ENCODE results near the gene CDH1.

Gene CDH1

GRCh38 chr16:68732741-68733399, 4.2 kb upstream of the CDH1 start:
- no peak for DNase-seq

DNA sequence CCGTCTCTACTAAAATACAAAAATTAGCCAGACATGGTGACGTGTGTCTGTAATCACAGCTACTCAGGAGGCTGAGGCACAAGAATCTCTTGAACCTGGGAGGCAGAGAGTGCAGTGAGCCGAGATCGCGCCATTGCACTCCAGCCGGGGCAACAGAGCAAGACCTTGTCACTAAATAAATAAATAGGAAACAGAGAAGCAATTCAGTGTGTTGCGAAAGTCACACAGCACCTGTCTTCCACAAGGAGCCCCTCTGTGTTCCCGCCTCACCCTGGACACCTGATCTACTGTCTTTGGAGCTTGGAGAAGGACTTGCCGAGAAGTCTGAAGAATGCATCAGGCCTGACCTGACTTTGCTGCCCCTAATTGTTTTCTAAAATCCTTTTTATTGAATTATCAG, 3.5 kb upstream of the CDH1 start:
- DNase-seq, result no peak

DNA sequence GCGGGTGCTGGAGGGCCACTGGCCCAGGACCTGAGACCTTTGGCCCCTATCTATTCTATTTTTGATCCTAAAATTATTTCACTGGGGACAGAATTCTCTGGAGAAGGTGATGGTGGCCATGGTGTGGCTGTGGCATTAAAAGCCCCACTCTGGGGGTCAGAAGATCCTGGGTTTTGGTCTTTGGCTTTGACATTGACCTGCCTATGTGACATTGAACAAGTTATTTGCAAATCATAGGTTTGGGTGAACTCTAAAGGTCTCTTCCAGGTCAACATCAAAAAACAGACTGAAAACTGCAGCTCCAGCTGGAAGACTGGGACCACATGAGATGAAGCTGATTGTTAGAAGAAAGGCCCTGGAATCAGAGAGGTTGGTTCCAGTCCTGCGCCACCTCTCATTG, 2.3 kb upstream of the CDH1 start:
- no peak for DNase-seq

GRCh38 chr16:68736561-68736960, 531 bp upstream of the CDH1 start:
- DNase-seq, result no peak

DNA sequence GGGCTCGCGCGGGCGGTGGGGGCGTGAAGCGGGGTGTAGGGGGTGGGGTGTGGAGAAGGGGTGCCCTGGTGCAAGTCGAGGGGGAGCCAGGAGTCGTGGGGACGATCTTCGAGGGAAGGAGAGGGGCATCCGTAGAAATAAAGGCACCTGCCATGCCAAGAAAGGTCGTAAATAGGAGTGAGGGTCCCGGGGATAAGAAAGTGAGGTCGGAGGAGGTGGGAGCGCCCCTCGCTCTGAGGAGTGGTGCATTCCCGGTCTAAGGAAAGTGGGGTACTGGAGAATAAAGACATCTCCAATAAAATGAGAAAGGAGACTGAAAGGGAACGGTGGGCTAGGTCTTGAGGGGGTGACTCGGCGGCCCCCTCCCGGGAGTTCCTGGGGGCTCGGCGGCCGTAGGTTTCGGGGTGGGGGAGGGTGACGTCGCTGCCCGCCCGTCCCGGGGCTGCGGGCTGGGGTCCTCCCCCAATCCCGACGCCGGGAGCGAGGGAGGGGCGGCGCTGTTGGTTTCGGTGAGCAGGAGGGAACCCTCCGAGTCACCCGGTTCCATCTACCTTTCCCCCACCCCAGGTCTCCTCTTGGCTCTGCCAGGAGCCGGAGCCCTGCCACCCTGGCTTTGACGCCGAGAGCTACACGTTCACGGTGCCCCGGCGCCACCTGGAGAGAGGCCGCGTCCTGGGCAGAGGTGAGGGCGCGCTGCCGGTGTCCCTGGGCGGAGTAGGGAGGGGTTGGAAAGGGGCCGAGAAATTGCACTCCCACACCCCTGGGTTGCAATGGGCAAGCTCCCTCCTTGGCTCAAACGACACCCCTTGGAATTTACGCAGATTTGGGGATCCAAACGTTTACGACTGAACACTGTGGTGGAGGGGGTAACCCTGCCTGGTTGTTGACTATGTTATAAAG, 888 bp downstream of the CDH1 start:
- DNase-seq, result no peak

DNA sequence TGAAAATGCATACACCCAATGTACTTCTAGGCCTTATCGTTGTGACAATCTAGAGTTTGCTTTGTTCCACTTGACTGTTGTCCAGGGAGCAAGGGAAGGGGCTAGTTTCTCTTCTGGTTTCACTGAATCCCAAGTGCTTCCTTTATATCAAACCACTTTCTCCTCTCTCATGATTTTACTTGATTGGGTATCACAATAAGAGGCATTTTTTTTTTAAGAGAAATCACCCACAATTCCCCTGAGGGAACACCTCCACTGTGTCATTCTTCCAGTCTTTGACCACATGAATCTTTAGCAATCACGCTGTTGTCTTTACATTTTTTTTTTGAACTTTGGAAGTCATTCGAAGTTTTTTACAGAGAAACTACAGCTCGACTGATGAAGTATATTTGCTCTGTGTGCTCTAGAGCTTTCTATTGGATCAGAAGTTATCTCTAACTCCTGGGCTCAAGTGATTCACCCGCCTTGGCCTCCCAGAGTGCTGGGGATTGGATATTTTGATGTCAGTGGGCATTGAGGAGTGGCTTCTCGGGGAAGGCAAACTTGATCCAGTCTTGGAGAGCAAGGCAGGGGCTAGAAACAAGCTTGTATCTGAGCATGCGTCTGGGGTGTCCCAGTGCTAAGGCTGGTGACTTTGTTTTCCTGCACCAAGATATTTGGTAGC, 3.0 kb downstream of the CDH1 start:
- DNase-seq, result no peak

DNA sequence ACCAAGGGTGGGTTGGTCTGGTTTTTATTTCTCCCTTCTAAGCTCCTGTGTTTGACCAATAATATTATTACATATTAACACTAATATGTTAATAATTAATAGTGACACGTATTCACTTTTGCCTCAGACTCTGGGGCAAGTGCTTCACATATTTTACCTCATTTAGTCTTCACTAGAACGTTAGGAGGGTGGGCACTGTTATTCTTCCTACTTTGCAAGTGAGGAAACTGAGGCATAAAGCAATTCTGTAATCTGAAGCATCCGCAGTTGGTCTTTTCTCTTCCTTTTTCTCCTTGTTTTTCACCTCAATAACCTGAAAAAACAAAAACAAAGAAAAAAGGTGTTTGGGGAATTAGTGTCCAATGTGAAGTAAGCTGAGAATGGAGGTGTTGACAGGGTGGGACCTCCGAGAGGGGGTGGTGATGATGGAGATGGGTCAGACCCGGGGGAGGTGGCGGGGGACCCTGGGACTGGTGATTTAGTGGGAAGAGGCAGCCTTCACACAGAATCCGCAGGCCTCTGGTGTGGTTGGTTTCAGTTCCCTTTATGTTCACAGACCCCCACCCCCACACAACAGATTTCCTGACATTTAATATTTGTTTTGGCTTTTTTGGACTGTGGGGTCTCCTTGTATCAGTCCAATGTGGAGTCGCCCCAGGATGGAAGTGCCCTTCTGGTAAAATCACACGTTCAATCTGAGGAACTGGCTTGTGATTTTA, 3.7 kb downstream of the CDH1 start:
- DNase-seq, result no peak

DNA sequence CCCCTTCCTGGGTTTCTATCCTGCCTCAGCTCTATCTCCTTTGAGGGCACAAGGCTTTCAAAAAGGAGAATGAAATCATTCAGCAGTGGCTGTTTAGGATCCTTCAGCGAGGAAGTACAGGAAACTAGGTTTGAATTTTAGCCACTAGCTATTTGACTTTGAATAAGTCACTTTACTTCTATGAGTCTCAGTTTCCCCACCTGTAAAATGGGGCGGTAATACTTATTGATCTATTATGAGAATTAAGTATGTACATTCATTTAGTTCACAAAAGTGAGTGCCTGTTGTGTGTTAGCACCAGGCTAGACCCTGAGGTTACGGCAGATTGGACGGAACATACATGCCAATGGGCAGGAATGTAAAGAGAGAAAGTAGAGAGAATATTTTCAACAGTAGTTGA, 6.6 kb downstream of the CDH1 start:
- no peak for DNase-seq

DNA sequence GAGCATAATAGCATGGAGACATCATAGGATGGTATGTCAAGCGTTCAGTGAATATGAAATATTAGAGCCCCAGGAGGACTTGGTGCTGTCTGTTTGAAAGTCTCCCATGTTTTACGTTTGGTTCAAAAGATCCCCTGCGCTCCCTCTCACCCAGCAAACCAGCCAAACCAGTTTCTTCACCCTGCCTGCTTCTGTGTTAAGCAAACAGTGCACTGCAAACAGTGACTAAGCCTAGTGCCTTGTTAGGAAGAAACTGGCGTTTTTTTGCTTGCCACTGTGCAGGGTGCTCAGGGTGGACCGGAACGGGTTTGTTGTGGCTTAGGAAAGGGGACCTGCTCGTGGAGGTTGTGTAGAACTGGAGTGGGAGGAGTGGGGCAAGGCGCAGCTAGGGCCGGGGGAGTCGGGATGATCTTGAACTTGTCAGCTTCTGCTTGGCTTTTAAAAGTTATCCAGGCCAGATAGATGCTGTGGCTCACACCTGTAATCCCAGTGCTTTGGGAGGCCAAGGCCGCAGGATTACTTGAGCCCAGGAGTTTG, 7.7 kb downstream of the CDH1 start:
- DNase-seq, result no peak

GRCh38 chr16:68746951-68747350, 9.9 kb downstream of the CDH1 start:
- DNase-seq, result no peak

GRCh38 chr16:68749432-68749831, 12.3 kb downstream of the CDH1 start:
- DNase-seq, result no peak

DNA sequence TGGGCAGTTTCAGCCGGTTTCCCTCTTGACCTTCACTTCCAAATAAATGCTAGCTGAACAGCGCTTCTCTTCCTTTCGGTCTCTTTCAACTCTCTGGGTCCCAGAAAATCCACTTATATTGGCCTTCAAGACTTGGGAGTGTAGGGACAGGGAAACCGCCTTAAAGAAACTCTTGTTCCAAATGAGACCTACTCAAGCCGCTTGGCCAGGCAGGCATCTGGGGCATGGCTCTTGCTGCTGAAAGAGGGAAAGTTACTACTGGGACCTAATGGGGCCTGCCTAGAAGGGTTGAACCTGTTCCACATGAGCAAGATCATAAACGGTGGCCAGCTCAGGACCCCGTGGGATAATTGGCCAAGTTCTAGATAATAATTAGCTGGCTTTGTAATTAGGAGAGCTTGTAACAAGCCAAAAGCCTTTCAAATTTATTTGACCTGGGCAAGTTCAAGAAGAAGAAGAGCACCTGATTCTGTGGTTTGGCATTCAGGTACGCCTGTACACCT, 13.2 kb downstream of the CDH1 start:
- DNase-seq, result no peak

- DNase-seq, result no peak
Measured at GRCh38 chr16:68751160-68751559, 14.1 kb downstream of the CDH1 start.

DNA sequence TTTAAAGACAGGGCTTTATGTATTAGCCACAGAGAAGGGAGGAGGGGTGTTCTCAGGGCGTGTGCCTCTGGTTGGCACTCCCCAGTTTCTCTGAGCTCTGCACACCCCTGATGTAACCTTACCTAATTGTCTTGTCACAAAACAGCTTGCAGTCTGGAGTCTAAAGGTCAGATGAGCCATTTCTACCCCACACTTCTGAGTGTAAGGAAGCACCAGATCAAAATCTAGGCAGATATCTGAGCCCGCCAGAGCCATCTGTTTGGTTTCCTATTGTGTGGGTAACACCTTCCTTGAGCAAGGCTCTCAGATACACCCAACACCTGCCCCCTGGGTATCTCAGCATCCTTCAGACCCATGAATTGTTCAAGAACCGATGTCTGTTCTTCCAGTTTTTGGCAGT, 15.5 kb downstream of the CDH1 start:
- DNase-seq, result no peak

GRCh38 chr16:68754084-68754792, 17.1 kb downstream of the CDH1 start:
- no peak for DNase-seq

GRCh38 chr16:68756239-68756915, 19.3 kb downstream of the CDH1 start:
- no peak for DNase-seq

- DNase-seq, result no peak
Measured at GRCh38 chr16:68757625-68757935, 20.5 kb downstream of the CDH1 start.

DNA sequence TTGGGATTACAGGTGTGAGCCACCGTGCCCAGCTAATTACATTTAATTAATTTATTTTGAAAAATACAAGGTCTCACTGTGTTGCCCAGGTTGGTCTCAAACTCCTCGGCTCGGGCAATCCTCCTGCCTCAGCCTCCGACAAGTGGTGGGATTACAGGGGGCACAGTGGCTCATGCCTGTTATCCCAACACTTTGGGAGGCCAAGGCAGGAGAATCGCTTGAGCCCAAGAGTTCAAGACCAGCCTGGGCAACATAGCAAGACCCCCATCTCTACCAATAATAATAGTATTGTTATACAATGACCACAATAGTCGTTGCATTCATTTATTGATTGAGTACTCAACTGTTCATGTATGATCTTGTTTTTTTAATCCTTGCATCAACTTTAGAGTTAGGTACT, 22.0 kb downstream of the CDH1 start:
- DNase-seq, result no peak

GRCh38 chr16:68760671-68761275, 23.7 kb downstream of the CDH1 start:
- DNase-seq, result no peak

- no peak for DNase-seq
Measured at GRCh38 chr16:68762996-68763756, 26.1 kb downstream of the CDH1 start.
